ENCODE data around the gene CYP2D6. TPM values are rescaled to one million over a fixed set of nuclear protein-coding genes. Genes with fewer than 3 reads are reported as not detected.

The CYP2D6 gene
- total and polyA plus RNA-seq, 2 of the 13 experiments (the other 11 are each of a cell fraction or from before 2014, with no cell fraction given): 1.0 to 3.7 TPM

- TF ChIP-seq ZSCAN20 (CRISPR knock-in tag; IDR thresholded peaks at IDR 0.05; ENCODE audit: borderline replicate concordance): 0 out of 2 replicates have a peak, but pooled peaks have one; percentile 48
- TF ChIP-seq TGIF2 (CRISPR knock-in tag; IDR thresholded peaks at IDR 0.05): no peak
- peak in 1 of 2 experiments; percentile 79; a peak in 1 of 4 replicates for TF ChIP-seq KLF16 (CRISPR knock-in tag; IDR thresholded peaks at IDR 0.05)
- TF ChIP-seq MEIS1 (CRISPR knock-in tag; IDR thresholded peaks at IDR 0.05; ENCODE audit: borderline replicate concordance): no peak
- peak; percentile 80 for TF ChIP-seq KAT8 (CRISPR knock-in tag; IDR thresholded peaks at IDR 0.05)
- TF ChIP-seq ZNF549 (CRISPR knock-in tag; IDR thresholded peaks at IDR 0.05): peak; percentile 83; the same call in 1 of the 2 replicates
- TF ChIP-seq BRD4 (CRISPR knock-in tag; IDR thresholded peaks at IDR 0.05): no peak; the same call in 1 of the 2 replicates
- TF ChIP-seq, protein P1, sequence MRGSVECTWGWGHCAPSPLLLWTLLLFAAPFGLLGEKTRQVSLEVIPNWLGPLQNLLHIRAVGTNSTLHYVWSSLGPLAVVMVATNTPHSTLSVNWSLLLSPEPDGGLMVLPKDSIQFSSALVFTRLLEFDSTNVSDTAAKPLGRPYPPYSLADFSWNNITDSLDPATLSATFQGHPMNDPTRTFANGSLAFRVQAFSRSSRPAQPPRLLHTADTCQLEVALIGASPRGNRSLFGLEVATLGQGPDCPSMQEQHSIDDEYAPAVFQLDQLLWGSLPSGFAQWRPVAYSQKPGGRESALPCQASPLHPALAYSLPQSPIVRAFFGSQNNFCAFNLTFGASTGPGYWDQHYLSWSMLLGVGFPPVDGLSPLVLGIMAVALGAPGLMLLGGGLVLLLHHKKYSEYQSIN (CRISPR knock-in tag; IDR thresholded peaks at IDR 0.05; ENCODE audit: borderline replicate concordance): no peak
- TF ChIP-seq MAF1 (CRISPR knock-in tag; IDR thresholded peaks at IDR 0.05; ENCODE audit: borderline replicate concordance): no peak; the same call in 1 of the 2 replicates
- peak; percentile 97 for TF ChIP-seq UBTF (CRISPR knock-in tag; IDR thresholded peaks at IDR 0.05)
- no peak for TF ChIP-seq SMARCE1 (IDR thresholded peaks at IDR 0.05; ENCODE audit: borderline replicate concordance)
- TF ChIP-seq ZNF564 (CRISPR knock-in tag; IDR thresholded peaks at IDR 0.05): peak; percentile 99
- peak; percentile 87 for TF ChIP-seq GATAD1 (CRISPR knock-in tag; IDR thresholded peaks at IDR 0.05)
- TF ChIP-seq ZNF446 (CRISPR knock-in tag; IDR thresholded peaks at IDR 0.05): peak; percentile 61; the same call in 1 of the 2 replicates
- no peak for TF ChIP-seq PREB (CRISPR knock-in tag; IDR thresholded peaks at IDR 0.05)
- TF ChIP-seq EZH2 (conservative IDR thresholded peaks at IDR 0.05; ENCODE audit: low read depth, low read length): no peak
- TF ChIP-seq NPAS2 (CRISPR knock-in tag; IDR thresholded peaks at IDR 0.05; ENCODE audit: borderline replicate concordance): no peak
- TF ChIP-seq ZNF460 (CRISPR knock-in tag; IDR thresholded peaks at IDR 0.05; ENCODE audit: borderline replicate concordance): no peak; the same call in 1 of the 2 replicates
- no peak; the same call in 1 of the 2 replicates for TF ChIP-seq ZBTB7A (CRISPR knock-in tag; IDR thresholded peaks at IDR 0.05)
- TF ChIP-seq HHEX (CRISPR knock-in tag; IDR thresholded peaks at IDR 0.05): no peak
- TF ChIP-seq TBX3 (IDR thresholded peaks at IDR 0.05; ENCODE audit: borderline replicate concordance): no peak
- no peak for TF ChIP-seq SYNCRIP (IDR thresholded peaks at IDR 0.05; ENCODE audit: insufficient read depth, low read depth, low read length)
- no peak for TF ChIP-seq CHD4 (IDR thresholded peaks at IDR 0.05; ENCODE audit: borderline replicate concordance, low read length)
Measured at GRCh38 chr22:42090596-42091454, 39.8 kb downstream of the CYP2D6 start, which contains the start of gene NDUFA6 (continued).

All from HepG2 (cell line).